Neural progenitor cell (in vitro differentiated cells): ENCODE results near the gene FBXL13. TPM values are rescaled to one million over a fixed set of nuclear protein-coding genes. Genes with fewer than 3 reads are reported as not detected.
"Not testable (repeated sequence)": the region's sequence is repeated elsewhere in the genome, so short reads cannot be mapped to it uniquely, and the experiment has no call there.

Source experiments
- DNase-seq: peaks from one replicate; pipeline ENCODE4 v3.0.0-alpha.2; 2016; ENCODE audit warnings: low spot score
- H2AFZ ChIP-seq: fragments of 200-600 bp; sonication (generic); replicated peaks from 2 replicates; pipeline ENCODE4 v1.6.1; 2016; ENCODE audit warnings: antibody characterized with exemption
- H3F3A ChIP-seq: fragments of 200-600 bp; sonication (generic); 2 replicates; pipeline ENCODE4 v1.6.1; 2016; ENCODE audit warnings: antibody characterized with exemption, low read depth
- H3K27ac ChIP-seq: fragments of 200-600 bp; sonication (generic); 2 replicates; pipeline ENCODE4 v1.5.1; 2016; ENCODE audit warnings: mild to moderate bottlenecking
- H3K27me3 ChIP-seq: fragments of 200-600 bp; sonication (generic); 2 replicates; pipeline ENCODE4 v1.6.1; 2016; ENCODE audit warnings: mild to moderate bottlenecking, moderate library complexity
- H3K36me3 ChIP-seq: fragments of 200-600 bp; sonication (generic); 2 replicates; pipeline ENCODE4 v1.5.1; 2016
- H3K4me1 ChIP-seq: fragments of 200-600 bp; sonication (generic); 2 replicates; pipeline ENCODE4 v1.6.1; 2016; ENCODE audit warnings: mixed run types
- H3K4me2 ChIP-seq: fragments of 200-600 bp; sonication (generic); 2 replicates; pipeline ENCODE4 v1.6.1; 2016
- H3K4me3 ChIP-seq: fragments of 200-600 bp; sonication (generic); 2 replicates; pipeline ENCODE4 v1.5.1; 2016
- H3K79me2 ChIP-seq: fragments of 200-600 bp; sonication (generic); 2 replicates; pipeline ENCODE4 v1.6.1; 2016; ENCODE audit warnings: low read depth
- H3K9ac ChIP-seq: fragments of 200-600 bp; sonication (generic); 2 replicates; pipeline ENCODE4 v1.6.1; 2016
- H3K9me3 ChIP-seq: fragments of 200-600 bp; sonication (generic); 2 replicates; pipeline ENCODE4 v1.5.1; 2016; ENCODE audit warnings: low read depth
- H4K20me1 ChIP-seq: fragments of 200-600 bp; sonication (generic); 2 replicates; pipeline ENCODE4 v1.6.1; 2016; ENCODE audit warnings: low read depth
- H3K27ac Mint-ChIP-seq: 3 replicates; pipeline ENCODE4 v1.8.0; 2021; ENCODE audit warnings: mixed read lengths
- H3K27me3 Mint-ChIP-seq: 2 replicates; pipeline ENCODE4 v1.8.0; 2022; ENCODE audit warnings: low read depth, mild to moderate bottlenecking, inconsistent platforms, moderate library complexity, mixed read lengths; ENCODE audit not compliant: insufficient read depth
- H3K36me3 Mint-ChIP-seq: 3 replicates; pipeline ENCODE4 v1.8.0; 2021; ENCODE audit warnings: mixed read lengths
- H3K4me1 Mint-ChIP-seq: 3 replicates; pipeline ENCODE4 v1.8.0; 2021; ENCODE audit warnings: mixed read lengths
- H3K4me3 Mint-ChIP-seq: 3 replicates; pipeline ENCODE4 v1.8.0; 2021; ENCODE audit warnings: mild to moderate bottlenecking, moderate library complexity, mixed read lengths
- H3K9me3 Mint-ChIP-seq: 3 replicates; pipeline ENCODE4 v1.8.0; 2020; ENCODE audit warnings: mixed read lengths
- EZH2 ChIP-seq: fragments of 200-600 bp; sonication (generic); IDR thresholded peaks from 2 replicates; pipeline ENCODE4 v1.6.1; 2017; ENCODE audit warnings: antibody characterized with exemption, mild to moderate bottlenecking, moderate library complexity
- EZH2phosphoT487 ChIP-seq: fragments of 200-600 bp; sonication (generic); IDR thresholded peaks from 2 replicates; pipeline ENCODE4 v1.6.1; 2017; ENCODE audit warnings: antibody characterized with exemption
- total RNA-seq: library from RNA; depleted of rRNA; stranded (reverse); fragments of >200 nt; gene quantifications from 2 replicates; pipeline ENCODE4 v1.2.3, GENCODE V29; 2015; ENCODE audit warnings: low replicate concordance
- TF ChIP-seq, protein P1 (sequence below): fragments of 200-600 bp; sonication (generic); IDR thresholded peaks from 2 replicates; pipeline ENCODE4 v1.5.1; 2017; ENCODE audit warnings: antibody characterized with exemption, mild to moderate bottlenecking

Gene FBXL13
- total RNA-seq, 1 donor from 2014 or later = 8.2 TPM

DNA sequence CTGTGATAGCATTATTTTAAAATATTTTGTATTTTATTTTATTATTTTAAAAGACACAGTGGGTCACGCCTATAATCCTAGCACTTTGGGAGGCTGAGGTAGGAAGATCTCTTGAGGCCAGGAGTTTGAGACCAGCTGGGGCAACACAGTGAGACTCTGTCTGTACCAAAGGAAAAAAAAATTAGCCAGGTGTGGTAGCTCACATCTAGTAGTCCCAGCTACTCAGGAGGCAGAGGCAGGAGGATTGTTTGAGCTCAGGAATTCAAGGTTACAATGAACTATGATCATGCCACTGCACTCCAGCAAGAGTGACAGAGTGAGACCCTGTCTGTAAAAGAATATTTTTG, 37.1 kb downstream of the FBXL13 start:
- DNase-seq = no peak
- no peaks in the 10 kb centered on the region for H3K27me3 ChIP-seq
- TF ChIP-seq EZH2phosphoT487 = no peak
- TF ChIP-seq, protein P1, sequence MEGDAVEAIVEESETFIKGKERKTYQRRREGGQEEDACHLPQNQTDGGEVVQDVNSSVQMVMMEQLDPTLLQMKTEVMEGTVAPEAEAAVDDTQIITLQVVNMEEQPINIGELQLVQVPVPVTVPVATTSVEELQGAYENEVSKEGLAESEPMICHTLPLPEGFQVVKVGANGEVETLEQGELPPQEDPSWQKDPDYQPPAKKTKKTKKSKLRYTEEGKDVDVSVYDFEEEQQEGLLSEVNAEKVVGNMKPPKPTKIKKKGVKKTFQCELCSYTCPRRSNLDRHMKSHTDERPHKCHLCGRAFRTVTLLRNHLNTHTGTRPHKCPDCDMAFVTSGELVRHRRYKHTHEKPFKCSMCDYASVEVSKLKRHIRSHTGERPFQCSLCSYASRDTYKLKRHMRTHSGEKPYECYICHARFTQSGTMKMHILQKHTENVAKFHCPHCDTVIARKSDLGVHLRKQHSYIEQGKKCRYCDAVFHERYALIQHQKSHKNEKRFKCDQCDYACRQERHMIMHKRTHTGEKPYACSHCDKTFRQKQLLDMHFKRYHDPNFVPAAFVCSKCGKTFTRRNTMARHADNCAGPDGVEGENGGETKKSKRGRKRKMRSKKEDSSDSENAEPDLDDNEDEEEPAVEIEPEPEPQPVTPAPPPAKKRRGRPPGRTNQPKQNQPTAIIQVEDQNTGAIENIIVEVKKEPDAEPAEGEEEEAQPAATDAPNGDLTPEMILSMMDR = no peak
- no peak for TF ChIP-seq EZH2
- no peak overlapping the region for H3K27ac ChIP-seq
- H3K4me2 ChIP-seq = no peak overlapping the region
- no peak overlapping the region for H3K9ac ChIP-seq
- Mint-ChIP-seq H3K36me3 (no peaks in the 10 kb centered on the region), H3K27me3 (peaks cover 3% of the 10 kb centered on the region), H3K4me3 (no peak overlapping the region), H3K9me3 (peaks cover 7% of the 10 kb centered on the region), H3K27ac (no peak overlapping the region), H3K4me1 (peaks cover 3% of the 10 kb centered on the region)
- H3F3A ChIP-seq = no peaks in the 10 kb centered on the region
- H3K36me3 ChIP-seq = no peaks in the 10 kb centered on the region
- H3K9me3 ChIP-seq = no peaks in the 10 kb centered on the region
- no peaks in the 10 kb centered on the region for H3K79me2 ChIP-seq
- H2AFZ ChIP-seq = peak overlapping the region; percentile 89
- H4K20me1 ChIP-seq = no peaks in the 10 kb centered on the region
- H3K4me3 ChIP-seq = no peak overlapping the region
- H3K4me1 ChIP-seq = peaks cover 11% of the 10 kb centered on the region

DNA sequence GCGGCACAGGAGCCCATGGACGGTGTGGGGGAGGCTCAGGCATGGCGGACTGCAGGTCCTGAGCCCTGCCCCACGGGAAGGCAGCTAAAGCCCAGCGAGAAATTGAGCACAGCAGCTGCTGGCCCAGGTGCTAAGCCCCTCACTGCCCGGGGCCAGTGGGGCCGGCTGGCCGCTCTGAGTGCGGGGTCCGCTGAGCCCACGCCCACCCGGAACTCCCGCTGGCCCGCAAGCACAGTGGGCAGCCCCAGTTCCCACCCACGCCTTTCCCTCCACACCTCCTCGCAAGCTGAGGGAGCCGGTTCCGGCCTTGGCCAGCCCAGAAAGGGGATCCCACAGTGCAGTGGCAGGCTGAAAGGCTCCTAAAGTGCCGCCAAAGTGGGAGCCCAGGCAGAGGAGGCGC, 40.3 kb downstream of the FBXL13 start:
- not testable (repeated sequence) for H3F3A ChIP-seq, H3K36me3 Mint-ChIP-seq, H3K27ac Mint-ChIP-seq, DNase-seq, H2AFZ ChIP-seq, H4K20me1 ChIP-seq, H3K4me3 ChIP-seq, H3K4me2 ChIP-seq, H3K27ac ChIP-seq, H3K27me3 Mint-ChIP-seq, H3K9ac ChIP-seq, H3K4me1 Mint-ChIP-seq, H3K4me3 Mint-ChIP-seq, H3K27me3 ChIP-seq, H3K79me2 ChIP-seq, H3K36me3 ChIP-seq, H3K9me3 Mint-ChIP-seq, H3K9me3 ChIP-seq
- peaks cover 11% of the 10 kb centered on the region for H3K4me1 ChIP-seq

DNA sequence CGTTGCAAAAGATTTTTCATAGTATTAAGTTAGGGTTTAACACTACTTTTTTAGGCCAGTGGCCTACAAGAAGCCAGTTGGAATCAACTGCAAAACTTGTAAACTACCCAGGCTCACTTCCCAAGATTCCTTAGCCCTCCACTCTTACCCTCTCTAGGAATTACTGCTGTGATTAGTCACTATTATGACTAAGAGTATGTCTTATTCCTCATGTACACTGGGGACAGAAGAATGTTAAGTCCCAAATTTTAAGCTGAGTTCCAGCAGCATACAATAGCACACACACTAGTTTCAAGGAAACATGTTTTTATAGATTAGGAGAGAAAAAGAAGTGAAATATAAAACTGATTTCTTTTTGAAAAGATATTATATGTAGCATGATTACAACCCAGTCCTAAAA, 42.8 kb downstream of the FBXL13 start:
- H3K27ac Mint-ChIP-seq = no peak overlapping the region
- H3K27me3 ChIP-seq = no peaks in the 10 kb centered on the region
- H3K36me3 Mint-ChIP-seq = no peaks in the 10 kb centered on the region
- H3K27me3 Mint-ChIP-seq = no peaks in the 10 kb centered on the region
- H4K20me1 ChIP-seq = no peaks in the 10 kb centered on the region
- H3K4me1 Mint-ChIP-seq = no peaks in the 10 kb centered on the region
- H3K4me2 ChIP-seq = no peak overlapping the region
- H3K27ac ChIP-seq = no peak overlapping the region
- H3K36me3 ChIP-seq = peaks cover 4% of the 10 kb centered on the region
- no peak overlapping the region for H3K4me3 Mint-ChIP-seq
- H3K9me3 ChIP-seq = no peaks in the 10 kb centered on the region
- no peaks in the 10 kb centered on the region for H3F3A ChIP-seq
- no peak overlapping the region for H2AFZ ChIP-seq
- H3K4me3 ChIP-seq = no peak overlapping the region
- no peaks in the 10 kb centered on the region for H3K79me2 ChIP-seq
- no peaks in the 10 kb centered on the region for H3K4me1 ChIP-seq
- no peak overlapping the region for H3K9ac ChIP-seq
- DNase-seq = no peak
- TF ChIP-seq EZH2 = no peak
- TF ChIP-seq, protein P1 = no peak
- no peak for TF ChIP-seq EZH2phosphoT487
- H3K9me3 Mint-ChIP-seq = peaks cover 2% of the 10 kb centered on the region

DNA sequence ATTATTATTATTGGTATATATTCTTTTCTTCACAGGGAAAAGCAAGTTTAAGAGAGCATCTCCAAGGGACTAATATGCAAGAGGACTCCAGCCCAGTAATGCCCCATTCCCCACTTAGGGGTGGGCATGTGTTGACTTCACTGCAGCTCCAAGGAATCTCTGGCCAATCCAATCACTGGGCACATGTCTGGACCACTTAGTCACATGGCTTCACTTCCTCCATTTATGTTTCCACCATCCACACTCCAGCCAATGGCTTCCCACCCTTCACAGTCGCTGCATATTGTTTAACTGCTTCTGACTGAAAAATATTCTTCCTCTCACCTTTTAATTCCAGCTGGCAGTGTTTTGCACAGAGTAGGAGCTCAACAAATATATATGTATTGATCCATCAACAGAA, 43.6 kb downstream of the FBXL13 start:
- no peaks in the 10 kb centered on the region for H3K36me3 Mint-ChIP-seq
- H2AFZ ChIP-seq = no peak overlapping the region
- no peak overlapping the region for H3K27ac Mint-ChIP-seq

More for the DNA sequence above, 43.6 kb downstream of the FBXL13 start:
- TF ChIP-seq EZH2 = no peak
- TF ChIP-seq, protein P1 = no peak
- TF ChIP-seq EZH2phosphoT487 = no peak
- no peaks in the 10 kb centered on the region for H3K79me2 ChIP-seq
- no peaks in the 10 kb centered on the region for H3K27me3 Mint-ChIP-seq
- H3F3A ChIP-seq = no peaks in the 10 kb centered on the region
- no peak overlapping the region for H3K9ac ChIP-seq
- H3K9me3 Mint-ChIP-seq = peaks cover 2% of the 10 kb centered on the region
- H3K27me3 ChIP-seq = no peaks in the 10 kb centered on the region
- H3K4me1 ChIP-seq = no peaks in the 10 kb centered on the region
- no peak for DNase-seq
- H3K4me3 Mint-ChIP-seq = no peak overlapping the region
- H3K36me3 ChIP-seq = peaks cover 4% of the 10 kb centered on the region
- H3K4me2 ChIP-seq = no peak overlapping the region
- no peaks in the 10 kb centered on the region for H4K20me1 ChIP-seq
- H3K4me3 ChIP-seq = no peak overlapping the region
- no peaks in the 10 kb centered on the region for H3K9me3 ChIP-seq
- H3K27ac ChIP-seq = no peak overlapping the region
- no peaks in the 10 kb centered on the region for H3K4me1 Mint-ChIP-seq
